MG63 (cell line): ENCODE measurements around the gene MEIS3. TPM values are rescaled to one million over a fixed set of nuclear protein-coding genes. Genes with fewer than 3 reads are reported as not detected.

Source experiments
- DNase-seq: peaks from one replicate; pipeline ENCODE4 v3.0.0-alpha.2; 2020
- H3K27me3 ChIP-seq: fragments of 250-450 bp; sonication (Bioruptor Pico); 2 replicates; pipeline ENCODE4 v1.5.1; 2020; ENCODE audit warnings: mild to moderate bottlenecking, moderate library complexity
- H3K36me3 ChIP-seq: fragments of 250-450 bp; sonication (Bioruptor Pico); 2 replicates; pipeline ENCODE4 v1.5.1; 2020; ENCODE audit warnings: mild to moderate bottlenecking, moderate library complexity
- H3K4me3 ChIP-seq: fragments of 250-450 bp; sonication (Bioruptor Pico); 2 replicates; pipeline ENCODE4 v1.5.1; 2020; ENCODE audit warnings: mild to moderate bottlenecking, moderate library complexity
- H3K9me3 ChIP-seq: fragments of 250-450 bp; sonication (Bioruptor Pico); 2 replicates; pipeline ENCODE4 v1.5.1; 2020; ENCODE audit warnings: mild to moderate bottlenecking, moderate library complexity
- total RNA-seq: library from RNA; depleted of rRNA; stranded (reverse); fragments of >200 nt; shearing (Covaris generic); gene quantifications from 2 replicates; pipeline ENCODE4 v1.2.3, GENCODE V29; 2014; ENCODE audit warnings: low replicate concordance

The MEIS3 gene
- total RNA-seq, 1 experiment from 2014 or later: 0.56 TPM

DNA sequence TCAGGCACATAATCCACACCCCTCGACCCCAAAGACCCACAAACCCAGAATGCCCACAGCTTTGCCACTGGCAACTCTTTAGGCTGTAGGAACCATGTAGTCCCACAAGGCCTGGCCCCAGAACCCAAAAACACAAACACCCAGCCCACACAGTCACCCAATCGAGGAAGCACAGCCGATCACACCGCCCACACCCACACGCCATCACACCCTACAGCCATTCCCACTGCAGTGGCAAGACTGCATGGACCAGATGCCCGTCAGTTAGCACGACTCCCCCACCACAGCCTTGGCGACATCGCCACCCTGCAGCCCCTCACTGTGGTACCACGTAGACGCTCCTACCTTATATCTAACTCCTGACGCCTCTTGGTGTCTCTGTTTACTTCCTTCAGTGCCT, 24.0 kb upstream of the MEIS3 start:
- DNase-seq: no peak
- H3K36me3 ChIP-seq: no peaks in the 10 kb centered on the region
- no peaks in the 10 kb centered on the region; the same call in none of the 2 replicates for H3K9me3 ChIP-seq
- H3K27me3 ChIP-seq: peaks cover 51% of the 10 kb centered on the region
- H3K4me3 ChIP-seq: no peak overlapping the region

DNA sequence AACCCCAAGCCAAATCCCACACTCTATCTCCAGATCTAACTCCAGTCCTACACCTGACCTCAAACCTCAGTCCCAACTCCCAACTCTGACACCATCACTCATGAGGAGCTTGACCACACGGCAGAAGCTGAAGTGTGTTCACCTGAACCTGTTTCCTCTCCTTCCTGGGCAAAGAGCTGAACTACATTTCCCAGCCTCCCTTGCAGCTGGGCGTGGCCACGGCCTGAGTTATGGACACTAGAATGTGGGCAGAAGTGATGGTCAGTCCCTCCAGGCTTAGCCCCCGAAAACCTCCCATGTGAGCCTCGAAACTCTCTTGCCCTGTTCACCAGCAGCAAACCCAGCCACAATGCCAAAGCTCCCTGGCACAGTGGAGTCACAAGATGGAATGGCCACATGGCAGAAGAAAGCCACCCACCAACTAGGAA, 19.5 kb upstream of the MEIS3 start:
- Histone ChIP-seq H3K4me3 (no peak overlapping the region), H3K9me3 (no peaks in the 10 kb centered on the region), H3K36me3 (no peaks in the 10 kb centered on the region), H3K27me3 (peaks cover 18% of the 10 kb centered on the region)
- no peak for DNase-seq

DNA sequence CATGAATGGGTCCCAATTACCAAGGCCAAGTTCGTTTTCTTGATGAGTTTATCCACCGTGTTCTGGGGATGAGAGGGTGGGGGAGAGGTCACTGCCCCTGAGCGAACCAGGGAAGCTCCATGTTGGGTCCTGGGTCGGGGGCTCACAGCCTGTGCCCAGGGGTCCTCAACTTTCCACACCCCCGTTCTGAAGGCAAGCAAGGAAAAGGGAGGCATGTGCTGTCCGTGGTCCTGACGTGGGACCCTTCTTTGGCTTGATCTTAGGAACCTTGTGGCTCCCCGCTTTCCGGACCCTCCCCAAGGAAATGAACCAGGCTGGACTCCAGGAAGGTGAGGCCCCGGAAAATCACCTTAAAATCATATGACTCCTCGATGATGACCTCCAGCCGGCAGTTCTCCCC, 18.2 kb upstream of the MEIS3 start:
- Histone ChIP-seq H3K27me3 (peaks cover 9% of the 10 kb centered on the region), H3K9me3 (no peaks in the 10 kb centered on the region), H3K4me3 (no peak overlapping the region), H3K36me3 (no peaks in the 10 kb centered on the region)
- no peak for DNase-seq

DNA sequence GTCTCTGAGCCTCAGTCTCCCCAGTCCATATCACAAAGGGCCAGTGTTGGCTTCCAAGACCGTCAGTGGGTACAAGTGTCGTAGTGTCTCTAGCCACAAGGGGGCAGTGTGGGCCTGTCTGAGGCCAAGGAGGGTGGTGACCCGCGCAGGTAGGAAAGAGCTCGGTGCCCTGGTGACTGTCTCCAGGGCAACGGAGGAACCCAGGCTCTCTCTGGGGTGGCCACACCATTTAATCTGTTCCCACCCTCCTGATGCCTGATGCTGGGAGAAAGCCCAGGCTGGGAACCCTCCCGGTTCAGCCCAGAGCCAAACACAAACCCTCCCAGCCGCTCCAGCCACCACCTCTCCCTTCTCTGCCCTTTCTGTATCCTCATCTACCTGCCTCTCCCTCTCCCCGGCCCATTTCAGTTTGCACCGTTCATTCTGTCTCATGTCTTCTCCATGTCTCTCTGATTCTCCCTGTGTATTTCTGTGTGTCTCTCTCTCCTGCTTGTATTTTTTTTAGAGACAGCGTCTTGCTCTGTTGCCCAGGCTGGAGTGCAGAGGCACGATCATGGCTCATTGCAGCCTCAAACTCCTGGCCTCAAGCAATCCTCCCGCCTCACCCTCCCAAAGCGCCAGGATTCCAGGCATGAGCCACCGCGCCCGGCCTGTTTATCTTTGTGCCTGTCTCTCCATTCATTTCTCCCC, 17.5 kb upstream of the MEIS3 start:
- Histone ChIP-seq H3K36me3 (no peaks in the 10 kb centered on the region), H3K27me3 (peaks cover 9% of the 10 kb centered on the region), H3K9me3 (no peaks in the 10 kb centered on the region), H3K4me3 (no peak overlapping the region)
- DNase-seq: peak; percentile 58

DNA sequence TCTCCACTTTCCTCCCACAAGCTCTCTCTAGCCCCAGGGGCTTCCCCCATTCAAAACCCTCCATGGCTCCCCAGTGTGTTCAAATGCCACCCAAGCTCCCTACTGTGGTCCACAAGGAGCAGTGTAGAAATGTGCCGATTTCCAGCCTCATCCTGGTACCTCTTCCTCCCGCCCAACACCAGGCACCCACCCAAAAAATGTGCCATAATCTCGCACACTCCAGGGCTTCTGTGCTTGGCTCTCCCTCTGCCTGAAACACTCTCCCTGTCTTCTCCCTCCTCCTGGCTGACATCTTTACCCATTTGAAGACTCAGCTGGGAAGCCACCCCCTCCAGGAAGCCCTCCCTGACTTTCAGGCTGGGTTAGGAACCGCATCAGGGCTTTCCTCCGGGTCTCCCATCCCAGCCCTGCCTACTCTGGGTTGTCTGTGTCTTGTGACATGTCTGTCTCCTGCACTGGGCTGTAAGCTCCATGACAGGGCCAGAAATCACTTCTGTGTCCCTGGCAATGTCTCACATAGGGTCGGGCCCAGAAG, 16.6 kb upstream of the MEIS3 start:
- Histone ChIP-seq H3K27me3 (peaks cover 9% of the 10 kb centered on the region), H3K9me3 (no peaks in the 10 kb centered on the region), H3K36me3 (no peaks in the 10 kb centered on the region), H3K4me3 (no peak overlapping the region)
- no peak for DNase-seq

DNA sequence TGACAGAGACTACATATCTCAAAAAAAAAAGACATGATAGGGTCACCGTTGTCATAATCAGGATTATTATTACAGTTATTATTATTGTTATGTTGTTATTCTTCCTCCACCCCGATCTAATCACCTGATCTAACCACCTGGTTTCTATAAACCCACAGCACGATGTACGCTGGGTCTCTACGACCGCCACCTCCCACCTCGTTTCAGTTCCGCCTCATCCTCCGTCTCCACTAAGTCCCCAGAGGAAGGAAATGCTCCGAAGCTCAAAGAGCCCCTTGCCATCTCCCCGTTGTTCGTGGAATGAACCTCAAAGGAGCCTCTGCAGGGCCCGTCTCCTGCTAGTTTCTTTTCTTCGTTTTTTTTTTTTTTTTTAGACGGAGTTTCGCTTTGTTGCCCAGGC, 15.9 kb upstream of the MEIS3 start:
- peaks cover 9% of the 10 kb centered on the region for H3K27me3 ChIP-seq
- no peaks in the 10 kb centered on the region for H3K9me3 ChIP-seq
- DNase-seq: no peak
- no peaks in the 10 kb centered on the region for H3K36me3 ChIP-seq
- H3K4me3 ChIP-seq: no peak overlapping the region

DNA sequence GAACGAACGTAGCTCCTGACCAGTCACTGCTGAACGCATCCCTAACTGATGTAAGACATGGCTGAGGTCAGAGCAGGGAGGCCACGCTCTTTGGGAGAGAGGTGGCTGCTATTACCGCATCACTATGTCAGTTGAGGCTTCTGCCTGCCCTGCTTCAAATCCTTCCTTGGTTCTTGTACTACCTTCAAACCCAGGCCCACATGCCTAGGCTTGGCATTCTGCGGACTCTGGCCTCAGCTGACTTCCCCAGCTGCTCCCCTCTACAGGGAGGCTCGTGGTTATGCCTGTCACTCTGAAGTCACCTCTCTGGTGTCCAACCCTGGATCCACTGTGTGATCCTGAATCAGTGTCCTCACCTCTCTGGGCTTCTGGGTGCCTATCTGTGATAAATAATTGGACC, 14.8 kb upstream of the MEIS3 start:
- H3K4me3 ChIP-seq: no peak overlapping the region
- H3K36me3 ChIP-seq: no peaks in the 10 kb centered on the region
- peaks cover 9% of the 10 kb centered on the region for H3K27me3 ChIP-seq
- no peaks in the 10 kb centered on the region for H3K9me3 ChIP-seq
- no peak for DNase-seq

DNA sequence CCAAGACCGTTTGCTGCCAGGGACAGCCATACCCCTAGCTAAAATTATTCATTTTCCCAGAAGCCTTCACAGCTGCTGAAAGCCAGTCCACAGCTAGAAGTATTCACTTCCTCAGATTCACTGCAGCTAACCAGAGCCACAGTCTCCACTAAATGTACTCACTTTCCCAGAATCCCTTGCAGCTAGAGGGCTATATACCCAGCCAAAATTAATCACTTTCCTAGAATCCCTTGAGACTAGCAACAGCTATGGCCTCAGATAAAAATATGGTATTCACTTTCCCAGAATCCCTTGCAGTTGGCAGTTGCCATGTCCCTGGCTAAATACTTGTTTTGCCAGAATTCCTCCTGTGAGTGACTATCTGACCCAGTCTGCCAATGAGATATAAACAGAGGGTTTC, 13.8 kb upstream of the MEIS3 start:
- Histone ChIP-seq H3K27me3 (peaks cover 5% of the 10 kb centered on the region), H3K36me3 (no peaks in the 10 kb centered on the region), H3K9me3 (no peaks in the 10 kb centered on the region), H3K4me3 (no peak overlapping the region)
- DNase-seq: peak; percentile 47

DNA sequence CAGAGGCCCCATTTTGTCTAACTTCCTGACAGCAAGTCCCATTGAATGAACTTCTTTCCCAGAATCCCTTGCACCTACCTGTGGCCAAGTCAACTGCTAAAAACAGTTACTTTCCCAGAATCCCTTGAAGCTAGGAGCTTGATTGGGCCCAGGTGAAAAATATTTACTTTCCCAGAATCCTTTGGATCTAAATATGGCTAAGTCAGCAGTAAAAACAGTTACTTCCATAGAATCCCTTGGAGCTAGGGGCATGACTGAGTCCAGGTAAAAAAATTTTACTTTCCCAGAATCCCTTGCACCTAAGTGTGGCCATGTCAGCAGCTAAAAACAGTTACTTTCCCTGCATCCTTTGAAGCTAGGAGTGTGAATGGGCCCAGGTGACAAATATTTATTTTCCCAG, 13.2 kb upstream of the MEIS3 start:
- no peaks in the 10 kb centered on the region for H3K36me3 ChIP-seq
- no peaks in the 10 kb centered on the region for H3K9me3 ChIP-seq
- peaks cover 3% of the 10 kb centered on the region for H3K27me3 ChIP-seq
- DNase-seq: no peak
- H3K4me3 ChIP-seq: no peak overlapping the region

DNA sequence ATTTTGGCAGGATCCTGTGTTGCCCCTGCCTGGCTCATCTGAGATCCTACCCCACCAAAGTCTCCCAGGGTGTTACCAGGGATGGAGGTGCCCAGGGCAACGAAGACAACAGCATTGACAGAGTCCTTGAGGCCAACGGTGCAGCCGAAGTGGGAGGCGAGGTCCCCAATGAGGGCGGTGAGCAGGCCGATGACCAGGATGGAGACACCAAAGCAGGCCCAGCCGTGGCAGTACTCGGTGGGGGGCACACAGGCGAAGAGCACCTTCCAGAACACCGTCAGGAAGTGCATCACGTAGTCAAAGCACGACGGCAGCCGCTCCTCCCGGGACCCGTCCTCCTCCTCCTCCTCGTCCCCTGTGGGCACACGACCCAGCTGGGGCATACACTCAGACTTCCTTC, 12.8 kb upstream of the MEIS3 start:
- peaks cover 3% of the 10 kb centered on the region for H3K27me3 ChIP-seq
- no peaks in the 10 kb centered on the region for H3K9me3 ChIP-seq
- no peak for DNase-seq
- H3K4me3 ChIP-seq: no peak overlapping the region
- no peaks in the 10 kb centered on the region for H3K36me3 ChIP-seq

DNA sequence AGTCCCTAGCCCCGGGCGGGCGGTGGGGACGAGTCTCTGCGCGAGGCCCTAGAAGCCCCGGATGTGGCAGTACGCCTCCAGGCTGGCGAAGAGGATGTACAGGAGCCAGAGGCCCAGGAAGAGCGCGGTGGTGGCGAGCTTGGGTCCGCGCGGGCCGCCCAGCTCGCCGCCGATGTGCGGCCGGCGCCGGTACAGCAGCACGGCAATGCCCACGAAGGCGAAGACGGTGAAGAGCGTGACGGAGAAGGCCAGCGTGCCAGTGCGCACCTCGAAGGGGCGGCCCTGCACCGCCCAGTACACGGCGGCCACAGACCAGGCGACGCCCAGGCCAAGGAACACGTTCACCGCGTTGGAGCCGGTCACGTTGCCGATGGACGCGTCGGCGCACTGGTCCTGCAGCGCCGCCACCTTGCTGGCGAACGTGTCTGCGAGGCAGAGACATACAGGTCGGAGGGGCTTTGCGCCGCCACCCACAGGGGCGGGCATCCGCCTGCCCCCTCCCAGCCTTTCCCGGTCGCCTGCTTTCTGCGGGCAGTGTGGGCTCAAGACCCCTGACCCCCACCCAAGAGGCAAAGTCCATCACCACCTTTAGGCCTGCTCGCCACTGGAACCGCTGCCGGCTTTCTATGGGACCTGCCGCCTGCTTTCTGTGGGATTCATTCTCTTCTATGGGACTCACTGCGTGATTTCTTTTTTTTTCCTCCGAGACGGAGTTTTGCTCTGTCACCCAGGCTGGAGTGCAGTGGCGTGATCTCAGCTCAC, 10.9 kb upstream of the MEIS3 start:
- Histone ChIP-seq H3K36me3 (no peaks in the 10 kb centered on the region), H3K9me3 (no peaks in the 10 kb centered on the region), H3K4me3 (no peak overlapping the region), H3K27me3 (peaks cover 14% of the 10 kb centered on the region)
- DNase-seq: no peak

DNA sequence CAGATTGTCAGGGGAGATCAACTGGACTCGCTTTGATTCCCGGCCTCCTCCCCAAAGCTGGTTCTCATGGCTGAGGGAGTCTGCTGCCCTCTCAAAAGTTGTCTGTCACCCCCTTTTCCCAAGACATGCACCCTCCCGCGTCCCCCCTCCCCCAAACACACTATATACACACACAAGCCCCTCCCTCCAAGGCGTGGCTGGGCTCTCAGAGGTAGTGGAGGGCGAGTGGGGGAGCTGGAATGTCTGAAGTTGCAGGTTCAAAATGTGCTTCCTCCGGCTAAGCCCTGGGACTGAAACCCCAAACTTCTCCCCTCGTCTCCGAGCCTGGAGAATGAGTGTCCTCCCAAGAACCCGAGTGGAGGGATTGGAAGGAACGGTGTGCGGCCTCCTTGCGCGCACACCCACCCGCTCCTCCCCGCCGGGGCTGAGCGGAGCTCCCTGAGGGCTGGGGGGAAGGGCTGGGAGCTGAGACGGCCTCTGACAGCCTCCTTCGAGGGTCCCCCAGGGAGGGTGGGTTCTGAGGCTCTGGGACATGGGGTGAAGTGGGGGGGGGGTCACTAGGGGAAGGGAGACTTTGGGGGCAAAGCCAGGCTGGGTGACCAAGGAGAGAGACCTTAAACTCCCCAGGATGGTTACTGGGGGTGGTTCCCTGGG, 9.9 kb upstream of the MEIS3 start:
- DNase-seq: no peak
- Histone ChIP-seq H3K9me3 (no peaks in the 10 kb centered on the region), H3K27me3 (peaks cover 22% of the 10 kb centered on the region), H3K36me3 (no peaks in the 10 kb centered on the region), H3K4me3 (no peak overlapping the region)

DNA sequence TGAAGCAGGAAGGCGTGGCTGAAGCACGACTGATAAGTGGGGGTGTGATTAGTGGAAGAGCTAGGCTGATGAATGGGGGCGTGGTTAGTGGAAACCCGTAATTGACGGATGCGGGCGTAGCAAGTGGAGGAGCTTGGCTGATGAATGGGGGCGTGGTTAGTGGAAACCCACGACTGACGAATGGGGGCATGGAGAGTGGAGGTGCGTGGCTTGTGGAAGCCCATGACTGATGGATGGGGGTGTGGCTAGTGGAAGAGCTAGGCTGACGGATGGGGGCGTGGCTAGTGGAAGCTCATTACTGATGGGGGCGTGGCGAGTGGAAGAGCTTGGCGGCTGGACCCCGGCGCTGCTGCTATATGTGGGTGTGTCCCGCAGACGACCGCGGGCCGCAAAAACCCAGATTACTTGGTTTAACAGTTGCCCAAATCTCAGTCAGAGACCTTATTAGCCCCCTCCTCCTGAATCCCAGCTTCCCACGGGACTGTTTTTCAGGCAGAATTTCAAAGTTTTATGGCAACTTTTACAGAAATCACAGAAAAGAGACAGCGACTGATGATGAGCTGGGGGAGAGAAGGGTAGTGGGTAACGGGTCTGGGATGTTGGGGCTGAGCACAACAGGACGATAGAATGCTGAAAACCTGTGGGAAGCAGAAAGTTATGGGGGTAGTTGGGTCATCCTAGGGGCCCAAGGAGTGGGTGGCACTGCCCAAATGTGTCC, 9.0 kb upstream of the MEIS3 start:
- Histone ChIP-seq H3K27me3 (peaks cover 31% of the 10 kb centered on the region), H3K4me3 (peak overlapping the region; percentile 22), H3K36me3 (no peaks in the 10 kb centered on the region), H3K9me3 (no peaks in the 10 kb centered on the region)
- DNase-seq: peak; percentile 93

DNA sequence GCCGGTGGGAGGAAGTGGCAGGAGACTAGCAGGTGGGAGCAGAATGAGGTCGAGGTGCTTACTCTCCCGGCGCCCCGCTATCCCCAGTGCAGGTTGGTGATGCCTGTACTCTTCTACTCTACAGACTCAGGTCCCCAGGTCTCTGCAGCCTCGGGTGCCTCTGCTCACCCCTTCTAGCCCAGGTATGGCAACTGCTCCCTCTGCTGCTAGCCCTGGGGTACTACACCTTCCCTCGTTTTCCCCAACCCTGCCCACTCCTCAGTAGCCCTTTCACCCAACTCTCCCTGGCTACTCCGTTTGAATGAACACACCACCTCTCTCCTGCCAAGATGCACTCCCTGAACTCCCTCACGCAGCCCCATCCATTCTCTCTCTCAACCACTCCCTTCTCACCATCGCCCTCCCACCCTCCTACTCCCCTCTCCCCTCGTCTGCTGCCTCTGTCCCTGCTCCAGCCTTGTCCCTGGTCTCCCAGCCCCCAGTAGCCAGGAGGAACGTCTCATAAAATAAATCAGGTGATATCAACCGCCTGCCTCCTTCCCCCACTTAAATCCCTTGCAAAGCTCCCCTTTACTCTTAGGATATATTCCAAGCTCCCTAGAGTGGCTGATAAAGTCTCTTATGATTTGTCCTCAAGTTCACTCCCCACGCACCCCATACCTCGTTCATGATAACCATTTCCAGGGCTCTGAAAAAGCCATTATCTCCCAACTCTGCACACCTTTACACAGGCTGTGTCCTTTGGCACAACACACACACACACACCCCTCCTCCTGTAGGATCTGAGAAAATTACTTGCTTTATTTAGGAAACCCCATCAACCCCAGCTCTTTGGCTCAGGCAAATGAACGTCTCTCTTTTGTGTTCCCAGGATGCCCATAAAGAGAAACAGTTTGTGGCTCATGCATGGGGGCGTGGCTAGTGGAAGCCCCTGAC, 8.2 kb upstream of the MEIS3 start:
- peaks cover 39% of the 10 kb centered on the region for H3K27me3 ChIP-seq
- H3K4me3 ChIP-seq: no peak overlapping the region
- peak; percentile 47 for DNase-seq
- H3K9me3 ChIP-seq: no peaks in the 10 kb centered on the region
- H3K36me3 ChIP-seq: no peaks in the 10 kb centered on the region

DNA sequence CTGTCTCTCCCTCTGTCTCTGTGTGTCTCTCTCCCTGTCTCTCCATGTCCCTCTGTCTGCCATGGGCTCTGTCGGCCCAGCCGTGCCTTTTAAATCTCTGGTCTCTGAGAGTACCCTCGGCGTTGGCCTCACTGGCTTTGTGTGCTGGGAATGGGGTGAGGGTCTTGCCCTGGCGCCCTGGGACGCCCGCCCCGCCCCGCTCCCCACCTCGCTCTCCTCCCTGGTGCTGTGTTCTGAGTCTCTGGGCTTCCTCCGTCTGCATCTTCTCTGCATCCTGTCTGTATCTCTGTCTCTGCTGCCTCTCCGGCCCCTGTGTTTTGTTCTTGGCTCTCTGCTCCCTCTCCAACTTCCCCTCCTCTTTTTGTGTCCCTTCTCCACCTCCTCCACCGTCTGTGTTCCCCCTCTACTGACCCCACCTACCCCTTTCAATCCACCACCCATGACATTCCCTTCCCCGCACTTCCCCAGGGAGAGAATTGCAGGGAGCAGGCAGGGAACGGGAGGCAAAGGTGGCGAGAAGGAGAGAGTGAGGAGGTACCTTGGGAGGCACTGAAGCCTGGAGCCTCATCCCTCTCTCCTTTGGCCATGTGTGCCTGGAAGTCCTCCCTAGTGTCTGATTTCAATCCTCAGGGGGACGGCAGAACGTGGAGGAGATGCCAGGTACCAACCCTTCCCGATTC, 4.0 kb upstream of the MEIS3 start:
- H3K27me3 ChIP-seq: peaks cover 74% of the 10 kb centered on the region
- no peak for DNase-seq
- H3K9me3 ChIP-seq: no peaks in the 10 kb centered on the region
- no peaks in the 10 kb centered on the region for H3K36me3 ChIP-seq
- H3K4me3 ChIP-seq: no peak overlapping the region
